Renal cortex interstitium (tissue), 15 donors: Measurements from ENCODE around the gene UBE3A. TPM values are rescaled to one million over a fixed set of nuclear protein-coding genes. Genes with fewer than 3 reads are reported as not detected.
A peak's percentile ranks its signal among the peaks of the same experiment; 100 is the strongest.
"Not testable (repeated sequence)": the region's sequence is repeated elsewhere in the genome, so short reads cannot be mapped to it uniquely, and the experiment has no call there.

ENCODE experiments used
- DNase-seq, 11 donors: peaks; one replicate each; pipeline ENCODE4 v3.0.0-alpha.2; 2013; ENCODE audit warnings: low read depth in 9 of 11, low spot score in 4 of 11; ENCODE audit errors: extremely low read depth in 1 of 11
- long read RNA-seq, 16 experiments: transcript quantifications; one replicate each; lab custom pipeline, GENCODE V29; 2026
- polyA plus RNA-seq, 3 donors: library from polyadenylated mRNA; unstranded; fragments of 120-200 nt; gene quantifications; one replicate each; pipeline ENCODE4 v1.2.1, GENCODE V29; 2013; ENCODE audit not compliant: insufficient read length in 3 of 3

The UBE3A gene
- polyA plus RNA-seq: 100 to 1,000 TPM in 1 of 3 donors, 10 to 100 TPM in 2; 89.8 to 108 (median 96.9) TPM
- long read RNA-seq, donor 1, full-length matches to known transcripts: 4 of 24 reads
- long read RNA-seq, donor 1, partial matches to known transcripts: 20 of 24 reads
- long read RNA-seq, donor 1, other reads (novel, unspliced or antisense): 0 of 24 reads
- long read RNA-seq, donor 2, full-length matches to known transcripts: 7 of 12 reads
- long read RNA-seq, donor 2, partial matches to known transcripts: 5 of 12 reads
- long read RNA-seq, donor 2, other reads (novel, unspliced or antisense): 0 of 12 reads
- long read RNA-seq, donor 3, full-length matches to known transcripts: 10 of 10 reads
- long read RNA-seq, donor 3, partial matches to known transcripts: 0 of 10 reads
- long read RNA-seq, donor 3, other reads (novel, unspliced or antisense): 0 of 10 reads
- long read RNA-seq, donor 4, full-length matches to known transcripts: 7 of 7 reads
- long read RNA-seq, donor 4, partial matches to known transcripts: 0 of 7 reads
- long read RNA-seq, donor 4, other reads (novel, unspliced or antisense): 0 of 7 reads
- long read RNA-seq, donor 5: 0 reads
- long read RNA-seq, donor 6, full-length matches to known transcripts: 8 of 8 reads
- long read RNA-seq, donor 6, partial matches to known transcripts: 0 of 8 reads
- long read RNA-seq, donor 6, other reads (novel, unspliced or antisense): 0 of 8 reads
- long read RNA-seq, donor 7, full-length matches to known transcripts: 2 of 2 reads
- long read RNA-seq, donor 7, partial matches to known transcripts: 0 of 2 reads
- long read RNA-seq, donor 7, other reads (novel, unspliced or antisense): 0 of 2 reads
- long read RNA-seq, donor 8: 0 reads
- long read RNA-seq, donor 9, full-length matches to known transcripts: 9 of 9 reads
- long read RNA-seq, donor 9, partial matches to known transcripts: 0 of 9 reads
- long read RNA-seq, donor 9, other reads (novel, unspliced or antisense): 0 of 9 reads
- long read RNA-seq, donor 10, full-length matches to known transcripts: 8 of 8 reads
- long read RNA-seq, donor 10, partial matches to known transcripts: 0 of 8 reads
- long read RNA-seq, donor 10, other reads (novel, unspliced or antisense): 0 of 8 reads
- long read RNA-seq, donor 11, full-length matches to known transcripts: 8 of 8 reads
- long read RNA-seq, donor 11, partial matches to known transcripts: 0 of 8 reads
- long read RNA-seq, donor 11, other reads (novel, unspliced or antisense): 0 of 8 reads
- long read RNA-seq, donor 12, full-length matches to known transcripts: 6 of 6 reads
- long read RNA-seq, donor 12, partial matches to known transcripts: 0 of 6 reads
- long read RNA-seq, donor 12, other reads (novel, unspliced or antisense): 0 of 6 reads
- long read RNA-seq, donor 13: 0 reads
- long read RNA-seq, donor 14, full-length matches to known transcripts: 5 of 5 reads
- long read RNA-seq, donor 14, partial matches to known transcripts: 0 of 5 reads
- long read RNA-seq, donor 14, other reads (novel, unspliced or antisense): 0 of 5 reads
- long read RNA-seq, donor 15, partial matches to known transcripts: 0 of 2 reads
- long read RNA-seq, donor 15, other reads (novel, unspliced or antisense): 0 of 2 reads
- long read RNA-seq, donor 16, full-length matches to known transcripts: 22 of 28 reads
- long read RNA-seq, donor 16, partial matches to known transcripts: 6 of 28 reads
- long read RNA-seq, donor 16, other reads (novel, unspliced or antisense): 0 of 28 reads

DNA sequence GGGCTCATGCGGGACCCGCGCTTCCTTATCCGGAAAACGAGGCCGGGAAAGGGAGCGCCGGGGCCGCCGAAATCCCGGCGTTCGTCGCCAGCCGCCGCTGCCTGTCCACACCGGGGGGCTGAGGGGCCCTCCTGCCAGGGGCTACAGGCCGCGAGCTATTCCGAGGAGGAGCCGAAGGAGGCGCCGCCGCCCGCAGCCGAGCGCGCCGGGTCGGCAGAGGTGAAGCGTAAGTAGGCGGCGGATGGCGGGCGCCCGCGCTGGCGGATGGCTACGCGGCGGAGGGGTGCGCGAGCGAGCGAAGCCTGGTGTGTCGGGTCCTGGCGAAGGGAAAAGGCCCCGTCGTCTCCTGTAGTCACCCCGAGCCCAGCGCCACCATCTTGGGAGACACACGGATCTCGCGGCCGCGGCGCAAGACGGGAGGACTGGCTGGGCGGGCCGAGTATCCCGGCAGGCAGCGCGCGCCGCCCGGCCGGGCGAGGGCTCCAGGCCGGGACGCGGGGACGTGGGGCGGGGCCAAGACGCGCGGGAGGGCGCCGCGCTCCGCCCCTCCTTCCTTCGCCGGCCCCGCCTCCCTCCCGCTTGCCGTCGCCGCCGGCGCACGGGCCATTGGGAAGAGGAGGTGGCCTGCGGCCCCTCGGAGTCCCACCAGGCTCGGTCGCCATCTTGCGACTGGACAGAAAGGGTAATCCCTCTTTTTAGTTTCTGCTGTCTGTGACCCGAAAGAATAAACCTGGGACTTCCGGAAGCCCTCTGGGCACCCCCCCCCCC, at the start of gene UBE3A:
UBE3A (minus strand) TSS at position 424 of the 768 bp plus-strand sequence. CDS start 29,917 bp downstream, outside the sequence.
- peak; percentile 82 to 95 (median 91) for DNase-seq

DNA sequence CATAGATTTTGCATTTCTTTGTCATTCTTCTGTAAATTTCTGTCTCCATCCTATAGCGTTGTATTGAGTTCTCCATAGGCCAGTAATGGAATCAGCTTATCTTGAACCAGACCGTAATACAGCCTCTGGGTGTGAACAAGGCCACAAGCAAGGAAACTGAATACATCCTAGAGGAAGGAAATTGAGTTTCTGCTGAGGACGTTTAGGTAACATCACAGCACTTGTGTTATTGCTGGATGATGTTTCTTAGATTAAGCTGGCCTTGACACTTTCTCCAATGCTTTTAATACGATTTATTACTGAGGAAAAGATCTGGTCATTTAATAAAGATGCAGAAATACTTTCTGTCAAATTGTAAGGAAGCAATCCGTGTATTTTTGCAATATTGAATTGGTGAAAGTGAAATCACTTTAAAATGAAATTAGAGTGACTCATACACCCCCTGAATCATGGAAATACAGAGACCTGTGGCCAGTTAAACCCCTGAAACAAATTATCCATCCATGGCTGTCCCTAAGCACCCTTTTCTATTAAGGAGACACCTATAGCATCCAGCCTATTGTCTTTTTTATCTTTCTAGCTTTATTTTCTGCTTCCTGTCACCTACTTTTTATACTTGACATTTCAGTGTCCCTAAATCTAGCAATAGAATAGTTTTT, 48.5 kb upstream of the UBE3A start:
- no peak for DNase-seq

DNA sequence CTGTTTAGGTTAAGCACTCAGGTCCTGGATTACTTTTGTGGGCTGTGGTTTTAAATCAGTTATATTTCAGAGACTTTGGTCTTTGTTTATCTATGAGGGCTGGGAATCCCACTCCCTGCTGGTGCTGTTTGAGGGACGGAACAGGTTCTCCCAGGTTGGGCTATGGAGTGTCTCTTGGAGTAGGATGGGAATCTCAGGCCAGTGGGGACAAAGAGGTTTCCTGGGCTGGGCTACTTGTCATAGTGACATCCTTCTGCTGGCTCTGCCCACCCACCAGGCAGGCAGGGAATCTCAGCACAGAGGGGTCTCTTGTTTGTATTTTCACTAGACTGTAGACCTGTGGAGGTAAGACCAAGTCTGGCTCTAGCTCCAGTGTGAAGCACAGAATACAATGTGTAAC, 47.2 kb upstream of the UBE3A start:
- DNase-seq: no peak

DNA sequence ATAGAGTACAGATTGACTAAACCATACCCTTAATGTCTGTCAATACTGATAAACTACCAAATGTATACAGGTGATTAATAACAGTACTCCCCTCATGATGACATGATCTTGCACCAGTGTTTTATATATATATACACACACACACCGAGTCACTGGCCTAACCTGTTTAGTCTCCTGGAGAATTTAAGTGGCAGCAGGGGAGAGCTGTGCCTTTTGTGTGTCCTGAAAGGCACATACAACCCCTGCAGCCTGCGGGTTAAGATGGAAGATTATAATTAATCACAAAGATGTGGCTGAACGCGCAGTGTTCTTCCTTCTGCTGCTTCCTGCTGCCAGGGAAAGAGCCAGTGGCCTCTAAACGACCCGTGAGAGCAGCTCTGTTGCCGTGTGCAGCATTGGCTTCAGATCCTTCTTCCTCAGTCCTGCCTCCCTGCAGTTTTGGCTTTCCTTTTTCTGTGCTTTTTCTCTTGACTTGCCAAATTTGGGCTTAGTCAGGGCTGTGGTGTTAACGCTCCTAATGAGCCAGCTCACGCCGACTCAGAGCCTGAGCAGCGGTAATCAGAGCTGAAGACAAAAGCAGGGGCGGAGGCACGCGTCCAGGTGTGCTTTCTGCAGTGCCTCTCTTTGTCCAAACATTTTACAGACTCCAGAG, 42.5 kb upstream of the UBE3A start:
- DNase-seq: peak in 9 of 11 donors; percentile 4 to 28 (median 22)

GRCh38 chr15:25478313-25478712, 39.5 kb upstream of the UBE3A start:
- no peak for DNase-seq

- DNase-seq: no peak
These were observed 39.0 kb upstream of the UBE3A start for GRCh38 chr15:25477816-25478215.

GRCh38 chr15:25474251-25474650, 35.4 kb upstream of the UBE3A start:
- DNase-seq: no peak

- no peak for DNase-seq
These were observed 31.4 kb upstream of the UBE3A start for GRCh38 chr15:25470230-25470629.

DNA sequence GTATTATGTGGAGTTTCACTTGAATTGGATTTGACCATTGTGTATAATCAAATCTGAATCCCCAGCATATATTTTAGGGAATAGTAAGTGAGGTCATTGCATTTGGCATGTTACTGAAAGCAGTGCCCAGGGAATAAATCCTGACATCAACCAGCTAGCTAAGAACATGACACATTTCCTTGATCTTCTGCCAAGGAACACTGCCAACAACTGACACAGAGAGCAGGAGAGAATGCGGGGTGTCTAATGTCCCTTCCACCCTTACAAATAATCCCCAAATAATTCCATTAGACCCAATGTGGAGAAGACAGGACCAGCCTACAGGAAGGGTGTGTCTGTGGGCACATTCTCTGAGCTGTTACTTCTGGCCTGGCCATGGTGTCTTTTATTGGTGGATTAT, 30.6 kb upstream of the UBE3A start:
- DNase-seq: no peak

DNA sequence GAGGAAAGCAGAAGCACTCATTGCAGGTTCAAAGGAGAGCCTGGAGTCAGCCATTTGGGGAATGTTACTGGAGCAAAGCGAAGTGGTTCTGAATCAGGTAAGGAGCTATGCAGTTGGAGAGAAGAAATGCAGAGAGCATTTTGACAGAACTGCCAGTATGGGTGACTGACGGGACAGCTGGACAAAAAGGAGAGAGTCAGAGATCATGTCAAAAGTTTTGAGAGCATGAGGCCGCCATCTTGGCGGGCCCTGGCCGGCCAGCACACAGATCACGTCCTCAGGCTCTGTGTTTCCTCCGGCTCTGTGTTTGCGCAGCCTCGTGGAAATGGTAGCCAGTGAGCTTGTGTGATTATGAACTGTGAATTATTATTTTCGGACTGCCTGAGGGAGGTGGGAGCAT, 29.8 kb upstream of the UBE3A start:
- DNase-seq: no peak

GRCh38 chr15:25465835-25466234, 27.0 kb upstream of the UBE3A start:
- no peak for DNase-seq

- DNase-seq: no peak
These were observed 26.0 kb upstream of the UBE3A start for GRCh38 chr15:25464784-25465183.

GRCh38 chr15:25464383-25464782, 25.6 kb upstream of the UBE3A start:
- no peak for DNase-seq

DNA sequence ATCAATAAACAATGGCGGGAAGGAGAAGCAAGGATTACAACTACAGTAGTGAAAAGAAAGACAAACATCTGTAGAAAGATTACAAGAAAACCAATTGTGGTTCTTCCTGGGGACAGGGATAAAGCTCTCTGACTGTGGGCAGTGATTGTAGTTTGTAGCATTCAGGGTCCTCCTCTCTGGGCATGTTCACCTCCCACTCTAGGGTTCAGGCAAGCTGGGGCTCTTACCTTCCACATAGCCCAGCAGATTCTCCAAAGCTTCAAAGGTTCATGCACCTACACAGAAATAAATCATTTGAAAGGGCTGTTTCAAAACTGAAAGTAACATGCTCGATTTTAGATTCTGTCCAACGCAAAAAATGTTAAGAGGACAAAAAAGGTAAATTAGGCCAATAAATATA, 17.4 kb upstream of the UBE3A start:
- DNase-seq: no peak

DNA sequence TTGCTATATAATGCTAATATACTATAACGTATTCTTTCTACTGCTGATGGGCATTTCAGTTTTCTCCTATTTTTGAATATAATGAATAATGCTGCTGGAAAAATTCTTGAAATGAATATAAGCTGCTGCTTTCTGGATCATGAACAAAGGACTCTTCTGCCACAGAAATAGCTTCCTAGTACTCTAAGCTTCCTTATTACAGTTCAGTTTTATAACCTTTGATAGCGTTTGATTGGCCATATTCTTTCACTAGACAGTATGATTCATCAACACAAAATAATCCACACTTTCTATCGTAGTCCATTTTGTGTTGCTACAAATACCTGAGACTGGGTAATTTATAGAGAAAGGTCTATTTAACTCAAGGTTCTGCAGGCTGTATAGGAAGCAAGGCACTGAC, 16.4 kb upstream of the UBE3A start:
- no peak for DNase-seq

- DNase-seq: no peak
These were observed 15.9 kb upstream of the UBE3A start for GRCh38 chr15:25454771-25455170.

GRCh38 chr15:25453246-25453645, 14.4 kb upstream of the UBE3A start:
- not testable (repeated sequence) for DNase-seq
